Suprapubic skin (tissue), 4 donors: ENCODE results near the gene CNNM4. TPM values are rescaled to one million over a fixed set of nuclear protein-coding genes. Genes with fewer than 3 reads are reported as not detected.

Source experiments
- DNase-seq, 2 donors: peaks; one replicate each; pipeline ENCODE4 v3.0.0-alpha.2; 2019; ENCODE audit warnings: low spot score in 2 of 2
- H3K27ac ChIP-seq: fragments of 200-600 bp; sonication (generic); one replicate; pipeline ENCODE4 v1.5.1; 2019
- H3K27me3 ChIP-seq: fragments of 200-600 bp; sonication (generic); one replicate; pipeline ENCODE4 v1.5.1; 2019
- H3K36me3 ChIP-seq: fragments of 200-600 bp; sonication (generic); one replicate; pipeline ENCODE4 v1.5.1; 2019
- H3K4me1 ChIP-seq: fragments of 200-600 bp; sonication (generic); one replicate; pipeline ENCODE4 v1.5.1; 2019
- H3K4me3 ChIP-seq: fragments of 200-600 bp; sonication (generic); one replicate; pipeline ENCODE4 v1.5.1; 2019; ENCODE audit warnings: mild to moderate bottlenecking
- H3K9me3 ChIP-seq: fragments of 200-600 bp; sonication (generic); one replicate; pipeline ENCODE4 v1.5.1; 2019
- CTCF ChIP-seq, 2 donors: fragments of 200-600 bp in 1 of 2; fragments of 450-650 bp in 1 of 2; sonication (generic) in 1 of 2; IDR thresholded peaks; one replicate each; pipeline ENCODE4 v1.5.1; 2016 to 2019; ENCODE audit warnings: antibody characterized with exemption in 2 of 2, mild to moderate bottlenecking in 1 of 2, moderate library complexity in 1 of 2
- EP300 ChIP-seq: sonication (generic); formaldehyde crosslinking; IDR thresholded peaks from one replicate; pipeline ENCODE4 v1.6.1; 2017; ENCODE audit warnings: antibody characterized with exemption
- POLR2A ChIP-seq, 2 donors: fragments of 450-650 bp; IDR thresholded peaks; one replicate each; pipeline ENCODE4 v1.6.1; 2017; ENCODE audit warnings: antibody characterized with exemption in 2 of 2, mild to moderate bottlenecking in 2 of 2, moderate library complexity in 2 of 2
- POLR2AphosphoS5 ChIP-seq, 3 donors: sonication (generic); formaldehyde crosslinking; IDR thresholded peaks; one replicate each; pipeline ENCODE4 v1.6.1; 2017; ENCODE audit warnings: antibody characterized with exemption in 3 of 3
- WGBS: methylation state at CpG from one replicate; pipeline ENCODE4 v1.1.5; 2018; 5-methylcytosine and 5-hydroxymethylcytosine counted together
- total RNA-seq, 4 donors: library from RNA; depleted of rRNA; stranded (reverse); fragments of >200 nt; gene quantifications; one replicate each; pipeline ENCODE4 v1.1.0, GENCODE V29; 2016

The CNNM4 gene
- total RNA-seq, 4 donors from 2014 or later, result 14.9 to 18.9 (median 16.3) TPM

DNA sequence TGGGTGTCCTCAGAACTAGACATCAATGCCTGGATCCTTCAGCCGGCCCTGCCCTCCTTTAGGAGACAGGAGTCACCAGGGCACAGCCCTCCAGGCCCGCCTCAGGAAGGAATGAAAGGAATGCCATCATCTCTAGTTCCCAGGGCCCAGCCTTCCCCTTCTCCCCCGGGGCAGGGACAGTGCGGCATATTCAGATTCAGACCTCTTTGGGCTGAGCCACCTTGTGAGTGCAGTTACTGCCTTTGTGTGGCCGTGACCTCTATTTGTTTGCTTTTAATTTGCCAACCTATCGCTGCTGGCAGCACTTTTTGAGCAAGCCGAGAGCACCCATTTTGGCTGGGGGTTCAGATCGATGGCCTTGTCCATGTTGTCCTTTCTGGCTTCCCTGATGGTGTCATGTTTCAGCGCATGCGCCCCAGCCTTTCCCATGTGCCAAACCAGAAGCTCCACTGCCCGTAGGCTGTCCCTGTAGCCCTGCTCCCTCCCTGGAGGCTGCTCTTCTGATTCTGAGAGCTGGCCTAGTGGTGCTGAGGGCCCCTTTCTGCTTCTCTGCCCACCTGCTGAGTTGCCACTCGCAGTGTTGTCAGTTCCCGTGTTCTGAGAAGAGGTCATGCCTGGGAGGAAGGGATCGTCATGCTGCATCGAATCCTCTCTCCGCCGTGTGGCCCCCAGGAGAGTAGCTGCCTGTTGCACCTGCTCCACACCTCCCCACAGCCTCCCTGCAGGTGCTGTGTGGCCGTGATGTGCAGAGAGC lies 72.2 kb downstream of the CNNM4 start:
- no peak for DNase-seq
- Histone ChIP-seq H3K36me3 (peaks cover 79% of the 10 kb centered on the region), H3K4me1 (peaks cover 5% of the 10 kb centered on the region), H3K27ac (peak overlapping the region; percentile 13), H3K27me3 (no peaks in the 10 kb centered on the region), H3K9me3 (no peaks in the 10 kb centered on the region), H3K4me3 (no peak overlapping the region)
- TF ChIP-seq EP300 (no peak), POLR2A (IDR thresholded peaks at IDR 0.05) (no peak), POLR2AphosphoS5 (IDR thresholded peaks at IDR 0.05) (no peak), CTCF (IDR thresholded peaks at IDR 0.05) (no peak)
- 53% methylated on average over 18 of the region's 18 CpGs for WGBS

GRCh38 chr2:96835830-96836229 lies 75.1 kb downstream of the CNNM4 start:
- H3K27me3 ChIP-seq, result no peaks in the 10 kb centered on the region
- TF ChIP-seq CTCF (IDR thresholded peaks at IDR 0.05) (no peak), EP300 (no peak), POLR2AphosphoS5 (IDR thresholded peaks at IDR 0.05) (no peak), POLR2A (IDR thresholded peaks at IDR 0.05) (no peak)
- H3K4me3 ChIP-seq, result no peak overlapping the region
- H3K9me3 ChIP-seq, result no peaks in the 10 kb centered on the region
- no peak for DNase-seq
- H3K36me3 ChIP-seq, result peaks cover 61% of the 10 kb centered on the region
- WGBS, result 92% methylated on average over 4 of the region's 4 CpGs
- H3K4me1 ChIP-seq, result peaks cover 15% of the 10 kb centered on the region
- no peak overlapping the region for H3K27ac ChIP-seq

DNA sequence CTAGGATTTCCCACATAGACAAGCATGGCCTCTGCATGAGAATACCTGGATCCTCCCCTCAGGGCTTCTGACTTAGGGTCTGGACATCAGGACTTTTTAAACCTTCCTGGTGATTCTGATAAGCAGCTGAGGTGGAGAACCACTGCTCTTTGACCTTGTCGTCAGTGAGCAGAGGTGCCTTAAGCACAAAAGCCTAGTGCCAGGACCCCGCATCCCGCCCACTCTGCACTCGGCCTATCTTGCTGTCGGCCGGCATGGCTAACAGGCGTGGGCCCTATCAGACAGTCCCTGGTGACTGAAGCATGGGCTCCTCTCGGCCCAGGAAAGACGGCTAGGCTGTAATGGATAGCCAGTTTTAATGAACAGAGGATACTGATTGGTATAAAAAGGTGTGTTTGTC lies 76.9 kb downstream of the CNNM4 start:
- TF ChIP-seq CTCF (IDR thresholded peaks at IDR 0.05) (no peak), EP300 (no peak), POLR2A (IDR thresholded peaks at IDR 0.05) (no peak), POLR2AphosphoS5 (IDR thresholded peaks at IDR 0.05) (no peak)
- H3K4me3 ChIP-seq, result no peak overlapping the region
- no peak overlapping the region for H3K27ac ChIP-seq
- peaks cover 10% of the 10 kb centered on the region for H3K4me1 ChIP-seq
- WGBS, result 92% methylated on average over 9 of the region's 9 CpGs
- DNase-seq, result no peak
- no peaks in the 10 kb centered on the region for H3K9me3 ChIP-seq
- H3K27me3 ChIP-seq, result no peaks in the 10 kb centered on the region
- peaks cover 51% of the 10 kb centered on the region for H3K36me3 ChIP-seq

GRCh38 chr2:96838345-96839292 lies 77.9 kb downstream of the CNNM4 start:
- TF ChIP-seq POLR2AphosphoS5 (IDR thresholded peaks at IDR 0.05), result no peak
- Histone ChIP-seq H3K4me3 (no peak overlapping the region), H3K27me3 (no peaks in the 10 kb centered on the region), H3K9me3 (no peaks in the 10 kb centered on the region), H3K27ac (no peak overlapping the region), H3K4me1 (peaks cover 10% of the 10 kb centered on the region), H3K36me3 (peaks cover 41% of the 10 kb centered on the region)
- 81% methylated on average over 11 of the region's 23 CpGs for WGBS
- no peak for DNase-seq

- peaks cover 37% of the 10 kb centered on the region for H3K36me3 ChIP-seq
- H3K4me3 ChIP-seq, result no peak overlapping the region
- TF ChIP-seq EP300 (no peak), POLR2A (IDR thresholded peaks at IDR 0.05) (no peak), CTCF (IDR thresholded peaks at IDR 0.05) (no peak), POLR2AphosphoS5 (IDR thresholded peaks at IDR 0.05) (no peak)
- 25% methylated on average over 2 of the region's 42 CpGs for WGBS
- no peaks in the 10 kb centered on the region for H3K27me3 ChIP-seq
- no peak for DNase-seq
- H3K9me3 ChIP-seq, result no peaks in the 10 kb centered on the region
- H3K4me1 ChIP-seq, result peaks cover 10% of the 10 kb centered on the region
- no peak overlapping the region for H3K27ac ChIP-seq
Observed at GRCh38 chr2:96839293-96839874, 78.7 kb downstream of the CNNM4 start.
